Activated CD8-positive, alpha-beta memory T cell treated with anti-CD3 and anti-CD28 coated beads for 1 hour (primary cell): ENCODE results near the gene KATNAL1.
A peak's percentile ranks its signal among the peaks of the same experiment; 100 is the strongest.

ENCODE experiments used
- DNase-seq, 2 donors: peaks; one replicate each; pipeline ENCODE4 v3.0.0-alpha.2; 2020; ENCODE audit warnings: low read depth in 1 of 2; ENCODE audit errors: extremely low read depth in 1 of 2

Gene KATNAL1

DNA sequence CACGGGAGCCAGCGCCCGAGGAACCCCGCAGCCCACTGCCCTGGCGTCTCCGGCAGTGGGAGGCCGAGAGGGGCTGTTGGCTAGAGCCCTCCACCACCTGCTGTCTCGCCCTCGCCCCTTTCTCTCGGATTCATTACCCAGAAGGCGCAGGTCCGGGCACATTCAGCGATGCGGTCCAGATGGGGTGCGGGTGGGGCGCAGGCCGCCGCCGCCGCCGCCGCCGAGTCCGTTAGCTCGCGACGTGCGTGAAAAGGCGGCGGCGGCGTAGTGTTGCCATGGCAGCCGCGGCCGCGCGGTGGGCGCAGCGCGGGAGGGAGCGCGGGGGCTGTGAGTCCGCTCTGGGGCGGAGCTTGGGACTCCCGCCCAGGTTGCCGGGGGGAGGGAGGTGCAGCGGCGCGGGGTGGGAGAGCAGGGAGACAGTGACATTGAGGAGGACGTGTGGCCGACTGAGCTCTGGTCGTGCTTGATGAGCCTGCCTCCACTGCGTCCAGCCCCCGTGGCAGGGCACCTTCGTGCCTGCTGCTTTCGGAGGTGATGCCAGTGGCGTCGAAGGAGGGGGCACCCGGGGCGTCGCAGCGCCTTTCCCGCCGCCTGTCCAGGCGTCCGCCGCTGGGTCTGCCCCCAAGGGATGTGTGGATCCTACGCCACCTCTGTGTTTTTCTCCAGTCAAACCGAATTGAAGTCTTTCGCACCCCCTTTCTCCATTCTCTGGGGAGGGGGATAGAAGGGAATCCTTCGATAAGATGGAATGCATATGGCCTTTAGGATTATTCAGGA, at the start of gene KATNAL1:
Gene KATNAL1, minus strand, starts transcription at position 358 of the 777 bp plus-strand sequence. CDS start 23,774 bp downstream, outside the sequence.
- peak; percentile 37 to 53 for DNase-seq

DNA sequence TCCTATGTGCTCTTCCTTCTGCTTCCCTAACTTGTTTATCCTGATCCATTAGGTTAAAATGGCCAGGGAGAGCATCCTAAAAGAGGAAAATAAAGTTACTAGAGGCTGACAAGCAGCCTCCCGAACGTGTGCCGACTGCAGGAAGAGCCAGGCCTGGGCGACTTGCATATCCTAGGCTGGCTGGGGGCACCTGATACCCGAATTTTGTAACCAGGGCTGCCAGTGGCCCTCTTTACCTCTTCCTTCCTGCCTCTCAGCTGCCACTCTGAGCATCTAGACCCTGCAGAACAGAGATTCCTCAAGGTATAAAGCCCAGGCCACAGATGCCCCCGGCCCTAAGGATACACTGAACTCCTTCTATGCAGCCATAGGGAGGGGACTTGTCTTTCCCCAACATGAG, 48.5 kb upstream of the KATNAL1 start:
- no peak for DNase-seq

DNA sequence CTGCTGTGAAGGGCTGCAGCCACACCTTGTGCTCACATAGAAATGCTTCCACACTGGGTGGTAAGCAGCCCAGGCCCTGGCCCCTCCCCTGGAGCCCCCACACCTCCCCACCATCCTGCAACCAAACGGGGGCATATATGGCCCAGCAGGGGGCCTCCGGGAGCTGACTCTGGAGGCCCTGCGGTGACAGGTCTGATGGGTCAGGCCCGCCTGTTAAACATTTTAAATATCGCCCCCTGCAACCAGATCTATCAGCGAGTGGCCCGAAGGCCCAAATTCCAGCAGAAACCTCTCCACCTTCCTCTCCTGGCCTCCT, 48.0 kb upstream of the KATNAL1 start:
- peak in 1 of 2 donors; percentile 29 for DNase-seq

DNA sequence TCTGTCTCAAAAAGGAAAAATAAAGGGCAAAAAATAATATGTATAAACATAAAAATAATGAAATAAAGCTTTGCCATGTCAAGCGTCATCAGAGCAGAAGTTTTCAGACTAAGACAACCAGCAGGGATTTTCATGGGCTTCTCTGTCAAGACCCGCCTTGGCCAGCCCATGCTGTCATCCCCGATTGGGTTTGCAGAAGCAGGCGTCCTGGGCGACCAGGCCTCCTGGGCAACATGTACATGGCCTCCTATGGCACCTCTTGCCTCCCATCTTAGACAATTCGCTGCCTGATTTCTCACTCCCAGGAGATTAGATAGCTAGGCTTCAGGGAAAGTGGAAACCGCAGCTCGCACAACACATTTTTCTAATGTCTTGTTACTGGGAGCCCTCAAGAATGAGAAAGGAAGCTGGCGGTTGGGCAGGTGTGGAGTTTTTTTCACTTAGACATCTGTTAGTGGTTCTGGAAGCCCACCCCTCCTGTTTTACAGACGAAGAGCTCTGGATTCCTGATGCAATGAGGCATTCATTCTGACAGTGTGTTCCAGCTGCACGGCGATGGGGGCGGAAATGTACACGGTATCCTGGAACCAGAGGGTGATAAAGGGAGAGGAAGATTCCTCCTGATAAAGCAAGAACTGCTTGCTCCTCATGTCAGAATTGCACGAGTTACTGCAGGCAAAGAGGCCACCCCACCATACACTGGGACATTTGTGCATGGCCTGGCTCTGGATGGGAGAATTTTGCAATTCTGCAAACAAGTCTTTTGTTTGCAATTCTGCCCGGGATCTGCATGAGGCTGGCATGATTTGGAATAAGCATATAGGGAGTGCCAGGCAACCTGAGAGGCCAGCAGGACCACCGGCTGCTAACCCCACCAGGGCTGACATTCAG, 47.4 kb upstream of the KATNAL1 start:
- DNase-seq = no peak

DNA sequence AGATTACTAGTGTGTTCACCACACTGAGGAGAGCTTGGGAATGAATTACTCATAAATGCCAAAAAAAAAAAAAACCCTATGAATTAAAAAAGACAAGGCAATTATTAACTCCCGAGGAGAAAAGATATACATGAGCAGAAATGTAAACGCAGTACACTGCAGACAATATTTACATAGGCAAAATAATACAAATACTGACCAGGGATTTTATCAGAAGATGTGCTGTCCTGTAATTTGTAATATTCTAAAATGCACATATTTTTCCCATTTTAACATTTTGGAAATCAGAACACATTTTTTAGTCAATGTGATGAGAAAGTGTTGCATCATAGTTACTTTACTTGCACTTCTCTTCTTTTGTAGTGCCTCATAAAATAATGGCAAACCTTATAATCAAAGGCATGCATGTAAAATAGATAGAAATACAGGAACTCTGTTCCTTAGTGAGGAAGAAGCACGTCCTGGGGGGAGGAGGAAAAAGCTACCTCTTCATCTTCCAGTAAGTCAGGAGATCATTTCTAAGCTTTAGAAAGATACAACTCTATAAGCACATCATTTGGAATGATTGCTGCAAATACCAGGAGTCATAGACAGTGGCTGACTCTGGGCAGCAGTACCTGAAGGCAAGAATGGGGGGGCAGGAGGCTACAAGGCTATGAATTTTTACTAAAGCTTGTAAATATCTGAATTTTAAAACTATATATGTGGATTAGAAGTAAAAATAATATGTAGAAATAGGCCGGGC, 46.3 kb upstream of the KATNAL1 start:
- no peak for DNase-seq

DNA sequence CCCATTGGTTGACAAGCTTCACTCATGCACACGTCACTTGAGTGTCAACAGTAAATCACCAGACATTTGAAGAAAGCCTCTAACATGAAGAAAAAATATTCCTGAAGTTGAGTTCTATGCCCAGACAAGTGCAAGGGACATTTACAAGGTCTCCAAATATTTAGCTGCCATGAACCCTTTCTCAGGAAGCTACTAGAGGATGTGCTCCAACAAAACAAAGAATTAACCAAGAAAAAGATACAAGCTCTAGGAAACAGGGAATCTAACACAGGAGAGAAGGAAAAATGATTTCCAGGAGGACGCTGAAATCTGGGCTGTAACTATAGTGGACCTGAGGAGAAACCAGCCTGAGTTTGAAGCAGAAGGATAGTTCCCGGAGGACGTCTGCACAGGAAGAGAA, 45.7 kb upstream of the KATNAL1 start:
- no peak for DNase-seq

- DNase-seq = no peak
Measured at GRCh38 chr13:30352121-30352520, 44.8 kb upstream of the KATNAL1 start.

DNA sequence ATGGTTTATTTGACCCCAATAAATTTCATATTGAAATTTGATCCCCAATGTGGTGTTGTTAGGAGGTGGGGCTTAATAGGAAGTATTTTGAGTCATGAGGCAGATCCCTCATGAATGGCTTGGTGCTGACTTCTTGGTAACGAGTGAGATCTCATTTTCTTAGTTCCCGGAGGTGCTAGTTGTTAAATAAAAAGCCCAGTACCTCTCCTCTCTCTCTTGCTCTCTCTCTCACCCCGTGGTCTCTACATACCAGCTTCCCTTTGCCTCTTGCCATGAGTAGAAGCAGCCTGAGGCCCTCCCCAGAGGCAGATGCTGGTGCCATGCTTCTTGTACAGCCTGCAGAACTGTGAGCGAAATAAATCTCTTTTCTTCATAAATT, 39.4 kb upstream of the KATNAL1 start:
- no peak for DNase-seq

DNA sequence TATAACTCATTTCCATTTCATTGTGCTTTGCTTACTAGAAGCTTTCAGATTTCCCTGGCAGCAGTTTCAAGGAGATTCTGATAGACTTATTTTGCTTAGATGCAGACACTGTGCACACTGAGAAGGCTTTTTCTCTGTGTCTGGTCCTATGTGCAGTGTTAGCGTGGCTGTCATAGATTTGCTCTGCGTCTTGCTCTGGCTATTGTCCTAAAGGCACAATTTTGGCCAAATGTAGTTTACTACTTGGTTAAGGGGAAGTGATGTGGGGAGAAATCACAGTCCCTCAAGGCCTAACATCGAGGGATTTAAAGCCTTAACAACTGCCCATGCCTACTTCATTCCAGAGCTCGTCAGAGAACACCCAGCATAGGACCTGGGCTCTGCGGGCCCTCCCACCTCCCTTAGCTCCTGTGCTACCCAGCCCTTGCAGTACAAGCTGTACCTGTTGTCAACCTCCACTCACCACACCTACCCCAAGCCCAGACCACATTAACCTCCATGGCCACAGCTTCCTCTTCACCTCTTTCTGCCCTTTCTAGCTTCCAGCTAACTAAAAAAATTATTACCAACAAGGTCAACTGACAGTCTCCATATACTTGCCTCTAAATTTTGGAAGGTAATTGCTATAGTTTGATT, 38.9 kb upstream of the KATNAL1 start:
- DNase-seq = peak; percentile 17 to 29

- DNase-seq = no peak
Measured at GRCh38 chr13:30345426-30346100, 38.2 kb upstream of the KATNAL1 start.

DNA sequence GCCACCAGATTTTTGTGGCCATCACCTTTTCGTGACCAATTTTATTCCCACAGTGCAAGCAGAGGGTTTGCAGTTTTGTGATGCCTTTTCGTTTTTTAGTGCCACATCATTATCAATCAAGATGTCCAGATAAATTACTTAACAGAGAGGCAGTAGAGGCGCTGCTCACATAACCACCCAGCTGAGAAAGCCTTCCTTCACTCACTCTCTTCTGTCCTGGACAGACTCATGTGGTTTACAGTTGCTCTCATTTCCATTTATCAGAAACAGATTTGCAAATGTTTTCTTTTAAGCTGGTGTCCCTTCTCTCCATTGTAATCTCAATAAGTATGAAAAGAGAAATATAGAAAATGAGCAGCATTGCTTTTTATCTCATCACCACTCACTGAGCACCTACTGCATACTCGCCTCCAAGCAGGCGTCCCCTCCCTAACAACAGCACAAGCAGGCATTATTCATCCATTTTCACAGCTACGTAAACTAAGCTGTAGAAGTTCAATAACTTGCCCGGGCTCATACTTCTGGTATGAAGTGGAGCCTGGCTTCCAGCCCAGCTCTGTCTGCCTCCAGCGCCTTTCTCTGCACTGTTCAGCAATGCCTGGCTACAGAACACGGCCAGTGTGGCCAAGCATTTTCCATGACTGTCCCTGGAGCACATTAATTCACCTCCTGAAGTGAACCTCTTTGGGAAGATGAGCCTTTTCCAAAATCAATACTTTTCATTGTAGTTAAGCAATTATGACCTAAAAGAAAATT, 34.6 kb upstream of the KATNAL1 start:
- no peak for DNase-seq

DNA sequence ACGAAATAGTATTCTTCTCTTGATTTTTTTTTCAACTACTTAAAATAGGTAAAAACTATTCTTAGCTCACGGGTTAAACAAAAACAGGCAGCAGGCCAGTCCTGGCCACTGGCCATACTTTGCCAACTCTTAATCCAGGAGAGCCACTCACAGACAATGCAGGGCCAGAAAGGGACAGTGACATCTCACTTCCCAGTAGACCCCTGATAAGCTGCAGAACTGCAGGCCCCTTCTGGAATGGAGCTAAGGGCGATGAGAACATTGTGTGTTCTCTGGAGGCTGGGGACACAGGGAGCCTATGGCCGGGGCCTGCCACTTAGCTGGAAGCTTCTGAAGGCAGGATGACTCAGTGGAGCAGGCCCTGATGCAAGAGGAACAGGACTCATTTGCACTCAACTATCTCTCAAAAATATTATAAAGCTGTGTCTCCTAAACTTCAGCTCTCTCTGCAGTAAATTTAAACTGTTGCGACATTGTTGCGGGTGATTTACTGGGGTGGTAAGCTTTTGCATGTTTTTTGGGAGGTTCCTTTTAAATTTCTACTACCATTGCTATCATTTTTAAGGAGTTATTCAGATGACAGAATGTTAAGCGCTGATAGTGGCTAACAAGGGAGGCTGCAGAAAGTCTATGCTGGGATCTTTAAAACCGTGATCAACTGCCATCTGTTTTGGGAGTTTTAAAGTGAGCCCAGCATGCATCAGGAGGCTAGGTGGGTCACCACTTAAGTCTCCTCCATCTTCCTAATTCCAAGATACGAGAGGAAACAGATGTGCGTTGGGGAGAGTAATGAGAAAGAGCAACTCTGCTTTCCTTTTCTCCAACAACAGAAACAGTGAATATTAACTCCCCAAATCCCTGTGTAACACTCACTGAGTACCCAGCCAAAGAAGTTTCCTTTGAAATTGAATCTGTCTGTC, 33.2 kb upstream of the KATNAL1 start:
- DNase-seq = no peak

DNA sequence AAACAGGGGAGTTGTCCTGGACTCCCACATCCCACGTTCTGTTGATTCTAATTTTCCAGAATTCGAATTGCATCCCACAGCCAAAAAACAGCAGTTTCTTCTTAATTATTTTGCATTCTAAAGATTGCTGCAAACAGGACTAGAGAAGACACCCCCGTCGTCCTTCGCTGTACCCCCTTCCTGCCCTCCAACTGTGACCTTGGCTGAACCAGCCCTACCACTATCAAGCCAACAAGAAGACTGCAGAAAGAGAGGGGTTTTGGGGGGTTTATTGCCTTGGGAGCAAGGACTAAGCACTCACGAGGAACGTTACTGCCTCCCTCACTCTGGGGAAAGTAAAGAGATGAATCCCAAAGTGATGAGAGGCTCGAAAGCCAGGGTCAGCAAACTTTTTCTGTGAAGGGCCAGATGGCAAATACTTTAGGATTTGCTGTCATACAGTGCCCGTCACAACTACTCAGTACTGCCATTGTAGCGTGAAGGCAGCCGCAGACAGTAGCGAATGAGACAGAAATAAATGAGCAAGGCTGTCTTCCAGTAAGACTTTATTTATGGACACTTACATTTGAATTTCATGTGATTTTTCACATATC, 32.5 kb upstream of the KATNAL1 start:
- DNase-seq = no peak

DNA sequence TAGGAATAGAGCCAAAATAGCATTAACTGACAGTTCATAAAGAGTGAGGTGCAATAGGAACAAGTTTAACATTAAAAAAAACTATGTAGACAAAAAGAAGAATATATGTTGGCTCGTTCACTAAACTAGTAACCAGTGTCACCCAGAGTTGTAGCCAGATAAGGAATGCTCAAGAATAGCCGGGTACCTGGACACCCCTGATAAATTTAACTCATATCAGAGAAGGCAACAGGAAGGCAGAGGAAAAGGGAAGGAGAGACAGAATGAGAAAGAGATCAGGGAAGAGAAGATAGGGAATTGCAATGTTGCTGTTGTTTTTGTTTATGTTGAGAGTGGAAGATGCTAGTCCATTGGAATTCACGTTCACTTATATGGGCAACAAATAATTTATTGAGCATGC, 31.6 kb upstream of the KATNAL1 start:
- no peak for DNase-seq

- DNase-seq = no peak
Measured at GRCh38 chr13:30338331-30338851, 31.0 kb upstream of the KATNAL1 start.

DNA sequence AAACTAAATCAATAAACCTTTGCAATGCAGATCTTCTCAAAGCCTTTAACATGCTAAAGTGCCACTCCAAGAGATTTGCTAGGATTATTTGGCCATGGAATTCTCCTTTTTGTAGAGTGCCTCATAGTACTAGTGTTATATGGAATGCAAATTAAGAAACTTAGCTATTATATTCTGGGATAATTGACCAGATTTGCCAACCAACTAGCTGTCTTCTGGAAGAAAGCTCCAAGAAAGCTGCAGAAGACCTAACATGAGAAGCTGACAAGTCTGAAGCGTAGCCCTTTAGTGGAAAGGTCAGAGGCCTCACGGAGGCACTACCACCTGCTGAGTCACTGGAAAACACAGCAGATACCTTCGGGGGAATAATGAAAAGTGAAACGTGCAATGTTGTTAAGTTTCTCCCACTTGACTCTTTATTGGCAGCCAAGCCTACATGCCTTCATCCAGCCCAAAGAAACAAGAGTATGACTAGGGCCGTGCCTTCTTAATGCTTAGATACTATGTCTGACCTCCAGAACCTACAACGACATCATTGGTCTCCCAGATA, 29.8 kb upstream of the KATNAL1 start:
- no peak for DNase-seq

DNA sequence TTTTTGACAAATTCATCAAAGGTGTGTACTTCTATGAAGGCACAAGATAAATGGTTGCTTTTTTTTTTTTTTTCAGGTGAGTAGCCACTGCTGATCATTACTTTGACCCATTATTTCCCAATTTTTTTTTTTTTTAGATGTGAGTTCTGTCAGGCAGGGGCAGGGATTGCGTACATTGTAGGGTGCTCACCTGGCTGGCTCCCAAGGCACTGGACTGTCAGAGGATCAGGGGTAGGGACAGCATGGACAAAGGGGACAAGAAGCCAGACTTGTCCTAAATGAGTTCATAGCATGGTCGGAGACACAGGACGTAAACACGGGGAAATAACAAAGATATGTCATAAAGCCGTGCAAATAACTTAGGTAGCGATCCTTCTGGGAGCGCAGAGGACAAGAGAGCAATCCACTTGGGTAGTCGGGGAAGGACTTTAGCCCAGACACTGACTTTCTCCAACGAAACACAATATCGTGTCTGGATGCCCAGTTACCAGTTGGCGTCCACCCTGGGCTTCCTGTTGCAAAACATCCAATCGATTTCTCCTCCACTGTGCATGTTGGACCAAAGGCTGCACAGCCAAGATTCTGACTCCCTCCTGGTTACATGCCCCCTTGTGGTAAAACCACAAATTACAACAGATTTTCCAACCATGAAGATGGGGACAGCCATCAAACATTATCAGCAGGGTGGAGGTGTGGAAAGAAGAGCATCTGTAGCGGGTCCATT, 27.5 kb upstream of the KATNAL1 start:
- no peak for DNase-seq
